Upper lobe of left lung (tissue), 4 donors: ENCODE data around the gene FLT1.

ENCODE experiments used
- CTCF ChIP-seq, 6 experiments: fragments of 450-650 bp in 4 of 6; fragments of 200-600 bp in 2 of 6; sonication (generic) in 2 of 6; IDR thresholded peaks; one replicate each; pipeline ENCODE4 v1.5.1; 2016 to 2019; ENCODE audit warnings: antibody characterized with exemption in 6 of 6
- POLR2AphosphoS5 ChIP-seq, 2 donors: sonication (generic); formaldehyde crosslinking; IDR thresholded peaks; one replicate each; pipeline ENCODE4 v1.5.1; 2017; ENCODE audit warnings: antibody characterized with exemption in 2 of 2

- TF ChIP-seq POLR2AphosphoS5 (IDR thresholded peaks at IDR 0.05) = no peak
- no peak for TF ChIP-seq CTCF (IDR thresholded peaks at IDR 0.05)
These were observed 166.7 kb downstream of the FLT1 start for GRCh38 chr13:28328271-28328607.
